GM03348 (cell line): ENCODE measurements around the gene WASF3.
A peak's percentile ranks its signal among the peaks of the same experiment; 100 is the strongest.
"Not testable (repeated sequence)": the region's sequence is repeated elsewhere in the genome, so short reads cannot be mapped to it uniquely, and the experiment has no call there.

ENCODE experiments used
- DNase-seq: peaks from one replicate; pipeline ENCODE4 v3.0.0; 2012; ENCODE audit warnings: low spot score

Gene WASF3

DNA sequence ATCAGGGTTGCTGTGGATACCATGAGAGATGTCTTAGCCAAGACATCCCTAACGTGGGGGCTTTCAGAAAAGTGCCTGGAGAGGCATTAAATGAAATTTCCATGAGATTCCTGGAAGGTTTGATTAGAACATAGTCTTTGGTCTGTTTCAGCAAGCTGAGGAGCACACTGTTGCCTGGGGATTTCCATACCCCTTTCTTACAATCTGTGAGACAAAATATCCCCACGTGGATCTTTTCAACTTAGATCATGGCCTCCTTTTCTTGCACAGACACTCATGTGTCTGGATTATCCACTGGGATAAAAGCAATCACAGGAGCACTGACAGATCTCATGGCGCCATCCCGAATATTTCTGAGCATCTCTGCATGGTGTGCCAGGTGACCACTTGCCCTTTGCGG lies 161.4 kb downstream of the WASF3 start:
- no peak for DNase-seq

DNA sequence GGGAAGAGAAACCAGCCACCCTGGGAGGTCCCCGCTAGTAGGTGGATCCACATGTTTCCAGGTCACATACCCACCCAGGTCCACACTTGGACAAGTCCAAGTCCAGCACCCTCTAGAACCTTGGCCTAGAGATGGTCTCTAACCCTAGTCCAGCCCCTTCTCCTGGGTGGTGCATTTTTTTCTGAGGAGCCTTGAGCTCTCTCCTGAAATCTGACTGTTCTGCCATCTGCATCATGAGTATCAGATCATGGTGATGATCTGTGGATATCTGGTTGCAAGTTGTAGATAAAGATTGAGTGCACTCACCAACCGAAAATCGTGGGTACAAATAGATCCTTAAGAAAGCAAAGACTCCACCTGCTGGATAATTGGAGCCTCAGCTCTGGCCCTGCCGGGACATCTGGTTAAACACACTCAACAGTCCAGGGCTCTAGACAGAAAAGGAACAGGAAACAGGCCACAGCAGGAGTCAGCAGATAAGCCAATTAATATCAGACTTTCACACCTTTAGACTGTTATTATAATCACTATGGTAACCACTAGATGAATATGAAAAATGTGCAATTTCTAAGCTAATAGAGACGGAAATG lies 162.0 kb downstream of the WASF3 start:
- DNase-seq: peak; percentile 23

DNA sequence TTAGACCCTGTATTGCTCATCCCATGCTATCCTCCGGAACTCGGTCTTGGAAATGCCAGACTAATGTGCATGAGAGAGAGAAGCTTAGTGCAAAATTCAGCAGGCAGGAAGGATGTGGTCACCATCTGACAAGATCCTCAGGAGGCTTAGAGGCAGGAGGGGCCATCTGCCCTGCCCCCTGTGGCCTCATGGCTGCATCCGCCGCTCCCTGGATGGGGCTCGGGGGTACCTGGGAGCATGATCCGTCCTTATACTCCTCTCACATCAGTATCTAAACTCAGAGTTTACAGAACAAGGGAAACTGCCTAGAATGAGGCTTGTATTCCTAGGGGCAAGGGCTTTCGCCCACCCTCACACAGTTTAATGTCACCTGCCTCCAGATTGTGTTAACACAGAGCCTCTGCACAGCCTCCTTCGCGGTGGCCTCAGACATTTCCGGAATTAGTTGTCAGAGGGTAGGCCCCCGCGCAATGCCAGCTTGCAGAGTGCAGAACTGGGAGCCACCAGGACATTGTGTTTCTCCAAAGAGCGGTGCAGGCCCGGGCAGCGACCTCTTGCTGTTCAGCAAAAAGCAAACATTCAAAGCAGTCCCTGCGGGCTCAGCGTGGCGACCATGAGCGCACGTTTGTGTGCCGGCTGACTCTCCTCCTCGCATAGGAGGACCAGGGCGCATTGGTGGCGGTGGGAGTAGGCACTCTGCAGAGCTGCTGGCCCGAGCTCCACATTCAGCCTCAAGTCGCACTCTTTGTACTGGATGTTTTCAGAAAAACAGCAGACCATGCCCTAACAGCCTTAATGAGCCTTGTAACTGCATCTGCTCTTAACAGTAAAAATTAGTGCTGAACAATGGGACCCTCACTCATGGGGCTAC lies 164.0 kb downstream of the WASF3 start:
- no peak for DNase-seq

DNA sequence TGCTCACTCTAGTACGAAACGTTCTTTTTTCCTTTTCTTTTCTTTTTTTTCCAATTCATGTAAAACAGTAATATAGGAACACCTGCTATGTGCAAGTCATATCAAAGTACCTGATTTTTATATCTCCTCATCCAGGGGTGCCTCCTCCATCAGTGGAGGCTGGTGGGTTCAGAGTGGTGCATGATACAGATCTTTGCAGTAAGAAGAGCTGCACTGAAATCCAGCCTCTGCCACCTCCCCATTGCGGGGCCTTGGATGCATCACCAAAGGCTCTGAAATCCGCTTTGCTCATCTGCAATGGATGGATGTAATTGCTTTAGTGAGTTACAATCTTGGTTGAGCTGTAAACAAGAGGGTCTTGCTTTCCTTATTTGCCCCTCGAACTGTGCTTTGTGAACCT lies 164.8 kb downstream of the WASF3 start:
- no peak for DNase-seq

DNA sequence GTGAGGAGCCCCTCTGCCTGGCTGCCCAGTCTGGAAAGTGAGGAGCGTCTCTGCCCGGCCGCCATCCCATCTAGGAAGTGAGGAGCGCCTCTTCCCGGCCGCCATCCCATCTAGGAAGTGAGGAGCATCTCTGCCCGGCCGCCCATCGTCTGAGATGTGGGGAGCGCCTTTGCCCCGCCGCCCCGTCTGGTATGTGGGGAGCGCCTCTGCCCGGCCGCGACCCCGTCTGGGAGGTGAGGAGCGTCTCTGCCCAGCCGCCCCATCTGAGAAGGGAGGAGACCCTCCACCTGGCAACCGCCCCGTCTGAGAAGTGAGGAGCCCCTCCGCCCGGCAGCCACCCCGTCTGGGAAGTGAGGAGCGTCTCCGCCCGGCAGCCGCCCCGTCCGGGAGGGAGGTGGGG lies 166.1 kb downstream of the WASF3 start:
- not testable (repeated sequence) for DNase-seq

DNA sequence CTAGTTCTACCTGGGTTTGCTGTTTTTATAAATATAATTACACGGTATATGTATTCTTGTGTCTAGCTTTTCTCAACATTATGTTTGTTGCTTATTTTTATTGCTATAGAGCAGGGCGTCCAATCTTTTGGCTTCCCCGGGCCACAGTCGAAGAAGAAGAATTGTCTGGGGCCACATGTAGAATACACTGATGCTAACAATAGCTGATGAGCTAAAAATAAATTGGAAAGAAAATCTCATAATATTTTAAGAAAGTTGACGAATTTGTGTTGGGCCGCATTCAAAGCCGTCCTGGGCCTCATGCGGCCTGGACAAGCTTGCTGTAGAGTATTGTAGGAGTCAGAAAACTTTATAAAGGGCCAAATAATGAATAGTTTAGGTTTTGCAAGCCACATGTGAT lies 169.2 kb downstream of the WASF3 start:
- DNase-seq: no peak

DNA sequence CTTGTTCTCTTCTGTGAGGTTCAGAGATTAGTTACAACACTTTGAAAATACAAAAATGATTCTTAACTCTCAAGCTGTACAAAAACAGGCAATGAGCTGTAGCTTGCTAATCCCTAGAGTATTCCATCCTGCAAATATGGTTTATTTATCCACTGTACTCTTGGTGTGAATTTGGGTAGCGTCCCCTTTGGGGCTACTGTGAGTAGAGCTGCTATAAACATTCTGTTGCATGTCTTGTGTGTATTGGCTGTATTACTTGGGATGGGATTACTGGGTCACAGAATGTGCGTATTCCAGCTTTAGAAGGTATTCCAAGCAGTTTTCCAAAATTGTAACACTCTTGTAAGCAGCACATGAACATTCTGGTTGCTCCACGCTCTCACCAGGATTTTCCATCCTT lies 169.6 kb downstream of the WASF3 start:
- DNase-seq: no peak

DNA sequence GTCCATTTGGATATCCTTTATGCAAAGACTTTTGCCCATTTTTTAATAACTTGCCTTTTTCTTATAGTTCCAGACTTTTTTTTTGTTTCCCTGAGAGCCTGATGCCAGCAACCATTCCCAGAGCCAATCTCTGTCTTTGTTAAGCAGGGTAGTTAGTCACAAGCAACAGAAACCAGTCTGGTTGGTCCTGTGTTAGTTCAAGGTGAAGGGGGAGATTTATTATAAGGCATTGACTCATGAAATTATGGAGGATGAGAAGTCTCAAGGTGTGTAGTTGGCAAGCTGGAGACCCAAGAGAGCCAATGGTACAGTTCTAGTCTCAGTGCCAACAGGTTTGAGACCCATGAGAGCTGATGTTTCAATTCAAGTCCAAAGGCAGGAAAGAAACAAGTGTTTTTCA lies 170.2 kb downstream of the WASF3 start:
- no peak for DNase-seq

DNA sequence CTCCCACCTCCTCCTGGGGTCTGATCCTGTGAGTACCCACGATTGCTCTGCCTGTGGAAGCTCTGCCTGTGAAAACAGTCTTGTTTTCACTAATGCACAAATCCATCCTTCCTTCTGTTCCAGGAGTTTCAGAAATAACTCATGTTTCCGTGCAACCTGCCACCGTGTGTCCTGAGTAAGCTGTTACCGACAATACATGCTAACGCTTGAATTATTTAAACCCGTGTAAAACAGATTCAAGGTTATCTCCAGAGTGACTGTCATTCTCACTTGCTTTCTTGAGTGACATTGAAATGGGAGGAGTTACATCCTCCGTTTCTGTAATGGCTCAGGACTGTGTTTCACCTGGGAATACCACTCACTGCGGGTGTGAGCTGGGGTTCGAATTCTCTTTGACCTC lies 178.2 kb downstream of the WASF3 start:
- no peak for DNase-seq
